DOHH2 (cell line): Measurements from ENCODE around the gene IRS1.

Experiments used
- H3F3A ChIP-seq: fragments of 200-600 bp; sonication (generic), shearing (Covaris generic); 2 replicates; pipeline ENCODE4 v1.6.0; 2016; ENCODE audit warnings: antibody characterized with exemption, mild to moderate bottlenecking; ENCODE audit not compliant: control insufficient read depth, insufficient read depth
- H3K27ac ChIP-seq: fragments of 200-600 bp; sonication (generic); 2 replicates; pipeline ENCODE4 v1.5.1; 2014; ENCODE audit warnings: low read depth, mild to moderate bottlenecking, low read length, moderate library complexity
- H3K27me3 ChIP-seq: fragments of 200-600 bp; sonication (generic); 2 replicates; pipeline ENCODE4 v1.6.1; 2014; ENCODE audit warnings: mild to moderate bottlenecking, low read length, mixed read lengths; ENCODE audit not compliant: control insufficient read depth
- H3K36me3 ChIP-seq: fragments of 200-600 bp; sonication (generic); 2 replicates; pipeline ENCODE4 v1.6.1; 2014; ENCODE audit warnings: mild to moderate bottlenecking, low read length, moderate library complexity, mixed read lengths; ENCODE audit not compliant: control insufficient read depth
- H3K4me1 ChIP-seq: fragments of 200-600 bp; sonication (generic); 2 replicates; pipeline ENCODE4 v1.6.1; 2014; ENCODE audit warnings: mild to moderate bottlenecking, low read length, mixed read lengths; ENCODE audit not compliant: control insufficient read depth
- H3K4me2 ChIP-seq: fragments of 200-600 bp; sonication (generic); 2 replicates; pipeline ENCODE4 v1.6.0; 2014; ENCODE audit warnings: mild to moderate bottlenecking, low read length, moderate library complexity
- H3K4me3 ChIP-seq: fragments of 200-600 bp; sonication (generic); 2 replicates; pipeline ENCODE4 v1.5.1; 2014; ENCODE audit warnings: mild to moderate bottlenecking, low read length, mixed read lengths
- H3K79me2 ChIP-seq: fragments of 200-600 bp; sonication (generic); 2 replicates; pipeline ENCODE4 v1.6.1; 2014; ENCODE audit warnings: mild to moderate bottlenecking, low read length, mixed read lengths; ENCODE audit not compliant: control insufficient read depth
- H3K9me2 ChIP-seq: fragments of 200-600 bp; sonication (generic); replicated peaks from 2 replicates; pipeline ENCODE4 v1.6.1; 2014; ENCODE audit warnings: mild to moderate bottlenecking, low read length, mixed read lengths; ENCODE audit not compliant: control insufficient read depth
- H3K9me3 ChIP-seq: fragments of 200-600 bp; sonication (generic); 2 replicates; pipeline ENCODE4 v1.6.1; 2014; ENCODE audit warnings: antibody characterized with exemption, low read length, mixed read lengths; ENCODE audit not compliant: control insufficient read depth, insufficient read depth
- H4K20me1 ChIP-seq: fragments of 200-600 bp; sonication (generic); 2 replicates; pipeline ENCODE4 v1.6.0; 2014; ENCODE audit warnings: low read depth, mild to moderate bottlenecking, antibody characterized with exemption, low read length, moderate library complexity; ENCODE audit not compliant: control insufficient read depth, insufficient read depth
- EZH2phosphoT487 ChIP-seq: fragments of 200-600 bp; sonication (generic); IDR thresholded peaks from 2 replicates; pipeline ENCODE4 v1.6.1; 2017; ENCODE audit warnings: borderline replicate concordance, mild to moderate bottlenecking, antibody characterized with exemption, low read length, moderate library complexity, mixed read lengths
- TF ChIP-seq, protein P1 (sequence below): fragments of 200-600 bp; sonication (generic); IDR thresholded peaks from one replicate; pipeline ENCODE4 v1.5.1; 2014; ENCODE audit warnings: antibody characterized with exemption, mild to moderate bottlenecking, low read depth, low read length; ENCODE audit not compliant: poor library complexity, severe bottlenecking

The IRS1 gene

DNA sequence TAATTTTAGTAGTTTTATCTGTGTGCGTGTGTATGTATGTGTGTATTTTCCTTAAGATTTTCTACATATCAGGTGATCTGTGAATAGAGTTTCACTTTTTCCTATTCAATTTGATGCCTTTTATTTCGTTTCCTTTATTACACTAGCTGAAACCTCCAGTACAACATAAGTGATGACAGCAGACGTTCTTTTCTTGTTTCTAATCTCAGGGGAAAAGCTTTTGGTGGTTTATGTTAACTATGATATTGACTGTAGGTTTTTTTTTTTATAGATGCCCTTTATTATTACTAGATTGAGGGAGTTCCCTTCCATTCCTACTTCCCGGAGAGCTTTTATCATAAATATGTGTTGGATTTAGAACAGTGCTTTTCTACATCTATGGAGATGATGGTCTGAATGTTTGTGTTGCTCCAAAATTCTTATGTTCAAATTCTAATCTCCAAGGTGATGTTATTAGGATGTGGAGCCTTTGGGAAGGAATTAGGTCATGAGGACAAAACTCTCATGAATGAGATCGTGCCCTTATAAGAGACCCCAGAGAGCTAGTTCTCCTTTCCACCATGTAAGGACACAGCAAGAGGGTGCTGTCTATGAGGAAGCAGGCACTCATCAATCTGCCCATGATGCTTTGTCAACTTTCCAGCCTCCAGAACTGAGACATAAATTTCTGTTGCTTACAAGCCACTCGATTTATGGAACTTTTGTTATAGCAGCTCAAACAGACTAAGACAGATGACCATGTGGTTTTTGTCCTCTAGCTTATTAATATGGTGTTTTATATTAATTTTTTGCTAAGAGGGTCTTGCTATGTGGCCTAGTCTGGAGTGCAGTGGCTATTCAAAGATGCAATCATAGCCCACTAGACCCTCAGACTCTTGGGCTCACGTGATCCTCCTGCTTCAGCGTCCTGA is 30.4 kb upstream of the IRS1 start:
- Histone ChIP-seq H4K20me1 (no peaks in the 10 kb centered on the region), H3K9me2 (no peaks in the 10 kb centered on the region), H3K9me3 (no peaks in the 10 kb centered on the region), H3K4me2 (no peak overlapping the region), H3K27ac (no peak overlapping the region), H3K79me2 (no peaks in the 10 kb centered on the region), H3K36me3 (no peaks in the 10 kb centered on the region), H3K4me1 (peaks cover 14% of the 10 kb centered on the region), H3K4me3 (no peak overlapping the region), H3K27me3 (no peaks in the 10 kb centered on the region), H3F3A (0 out of 2 replicates have a peak, but pooled peaks cover 7% of the 10 kb centered on the region)
- TF ChIP-seq EZH2phosphoT487: no peak
- TF ChIP-seq, protein P1, sequence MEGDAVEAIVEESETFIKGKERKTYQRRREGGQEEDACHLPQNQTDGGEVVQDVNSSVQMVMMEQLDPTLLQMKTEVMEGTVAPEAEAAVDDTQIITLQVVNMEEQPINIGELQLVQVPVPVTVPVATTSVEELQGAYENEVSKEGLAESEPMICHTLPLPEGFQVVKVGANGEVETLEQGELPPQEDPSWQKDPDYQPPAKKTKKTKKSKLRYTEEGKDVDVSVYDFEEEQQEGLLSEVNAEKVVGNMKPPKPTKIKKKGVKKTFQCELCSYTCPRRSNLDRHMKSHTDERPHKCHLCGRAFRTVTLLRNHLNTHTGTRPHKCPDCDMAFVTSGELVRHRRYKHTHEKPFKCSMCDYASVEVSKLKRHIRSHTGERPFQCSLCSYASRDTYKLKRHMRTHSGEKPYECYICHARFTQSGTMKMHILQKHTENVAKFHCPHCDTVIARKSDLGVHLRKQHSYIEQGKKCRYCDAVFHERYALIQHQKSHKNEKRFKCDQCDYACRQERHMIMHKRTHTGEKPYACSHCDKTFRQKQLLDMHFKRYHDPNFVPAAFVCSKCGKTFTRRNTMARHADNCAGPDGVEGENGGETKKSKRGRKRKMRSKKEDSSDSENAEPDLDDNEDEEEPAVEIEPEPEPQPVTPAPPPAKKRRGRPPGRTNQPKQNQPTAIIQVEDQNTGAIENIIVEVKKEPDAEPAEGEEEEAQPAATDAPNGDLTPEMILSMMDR: no peak

DNA sequence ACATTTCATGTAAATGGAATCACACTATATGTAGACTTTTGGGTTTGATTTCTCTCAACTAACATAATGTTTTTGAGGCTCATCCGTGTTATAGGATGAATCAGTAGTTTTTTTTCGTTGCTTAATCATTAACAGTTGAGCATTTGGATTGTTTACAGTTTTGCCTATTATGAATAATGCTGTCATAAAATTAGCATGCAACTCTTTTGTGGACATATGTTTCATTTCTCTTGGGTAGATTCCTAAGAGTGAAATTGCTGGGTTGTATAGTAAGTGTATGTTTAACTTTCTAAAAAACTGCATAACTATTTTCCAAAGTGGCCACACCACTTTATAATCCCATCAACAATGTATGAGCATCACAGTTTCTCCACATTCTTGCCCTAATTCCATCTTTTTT is 28.6 kb upstream of the IRS1 start:
- Histone ChIP-seq H3K4me1 (peaks cover 19% of the 10 kb centered on the region), H3K36me3 (no peaks in the 10 kb centered on the region), H3K79me2 (no peaks in the 10 kb centered on the region), H3K9me2 (no peaks in the 10 kb centered on the region), H3K9me3 (no peaks in the 10 kb centered on the region), H3K4me2 (no peak overlapping the region), H3K27me3 (no peaks in the 10 kb centered on the region), H3K27ac (no peak overlapping the region), H4K20me1 (no peaks in the 10 kb centered on the region), H3F3A (no peaks in the 10 kb centered on the region), H3K4me3 (no peak overlapping the region)
- TF ChIP-seq, protein P1: no peak
- no peak for TF ChIP-seq EZH2phosphoT487

GRCh38 chr2:226825056-226825455 is 25.4 kb upstream of the IRS1 start:
- H3K27me3 ChIP-seq: no peaks in the 10 kb centered on the region
- TF ChIP-seq EZH2phosphoT487: no peak
- TF ChIP-seq, protein P1: no peak
- H3K27ac ChIP-seq: no peak overlapping the region
- H4K20me1 ChIP-seq: no peaks in the 10 kb centered on the region
- H3K9me2 ChIP-seq: no peaks in the 10 kb centered on the region
- H3K4me1 ChIP-seq: peaks cover 19% of the 10 kb centered on the region
- H3F3A ChIP-seq: no peaks in the 10 kb centered on the region
- H3K79me2 ChIP-seq: no peaks in the 10 kb centered on the region
- H3K4me3 ChIP-seq: no peak overlapping the region
- no peak overlapping the region for H3K4me2 ChIP-seq
- no peaks in the 10 kb centered on the region for H3K9me3 ChIP-seq
- H3K36me3 ChIP-seq: no peaks in the 10 kb centered on the region
